ENCODE results near the gene CREB3L1. TPM values are rescaled to one million over a fixed set of nuclear protein-coding genes. Genes with fewer than 3 reads are reported as not detected.
"Not testable (repeated sequence)": the region's sequence is repeated elsewhere in the genome, so short reads cannot be mapped to it uniquely, and the experiment has no call there.

Gene CREB3L1
- total RNA-seq, 1 donor from 2014 or later: 9.8 TPM

DNA sequence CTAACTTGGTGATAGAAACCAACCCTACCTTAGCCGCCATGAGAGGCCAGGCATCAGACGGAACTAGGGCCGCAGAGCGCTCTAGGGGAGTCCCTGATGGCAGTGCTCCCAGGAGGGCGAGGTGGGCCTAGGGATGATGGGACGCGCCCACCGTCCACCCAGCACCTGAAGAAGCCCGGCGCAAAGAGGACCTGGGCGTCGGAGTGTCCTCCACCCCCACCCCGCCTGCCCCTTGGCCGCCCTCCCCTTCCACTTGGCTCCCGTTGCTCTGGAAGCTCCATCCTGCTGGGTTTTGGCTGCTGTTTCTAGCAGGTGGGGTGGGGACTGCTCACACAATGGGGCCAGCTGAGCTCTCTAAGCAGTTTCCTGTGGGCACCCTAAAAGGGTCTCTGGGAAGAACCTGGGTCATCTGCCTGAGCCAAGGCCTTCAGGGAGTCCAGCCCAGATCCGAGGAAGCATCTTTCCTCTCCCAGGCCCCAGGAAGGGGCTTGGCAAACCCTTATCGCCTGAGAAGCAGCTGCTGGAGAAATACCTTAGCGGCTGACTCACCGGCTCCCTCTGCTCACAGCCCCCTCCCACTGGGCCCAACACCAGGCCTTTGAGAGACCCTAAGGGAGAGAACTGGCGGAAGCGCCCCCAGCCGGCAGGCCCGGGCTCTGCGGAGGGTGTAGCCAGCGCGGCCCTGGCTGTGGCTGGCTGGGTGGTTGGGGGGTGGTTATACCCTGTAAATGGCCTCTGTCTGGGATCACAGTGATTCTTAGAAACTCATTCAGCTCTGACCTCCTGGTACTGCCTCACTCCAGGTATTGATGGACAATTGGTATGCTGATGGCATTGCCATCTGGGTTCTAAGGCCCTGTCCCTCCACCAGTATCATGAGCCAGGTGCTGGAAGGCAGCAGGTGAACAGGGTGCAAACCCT is 19.3 kb downstream of the CREB3L1 start:
- TF ChIP-seq, protein P1, sequence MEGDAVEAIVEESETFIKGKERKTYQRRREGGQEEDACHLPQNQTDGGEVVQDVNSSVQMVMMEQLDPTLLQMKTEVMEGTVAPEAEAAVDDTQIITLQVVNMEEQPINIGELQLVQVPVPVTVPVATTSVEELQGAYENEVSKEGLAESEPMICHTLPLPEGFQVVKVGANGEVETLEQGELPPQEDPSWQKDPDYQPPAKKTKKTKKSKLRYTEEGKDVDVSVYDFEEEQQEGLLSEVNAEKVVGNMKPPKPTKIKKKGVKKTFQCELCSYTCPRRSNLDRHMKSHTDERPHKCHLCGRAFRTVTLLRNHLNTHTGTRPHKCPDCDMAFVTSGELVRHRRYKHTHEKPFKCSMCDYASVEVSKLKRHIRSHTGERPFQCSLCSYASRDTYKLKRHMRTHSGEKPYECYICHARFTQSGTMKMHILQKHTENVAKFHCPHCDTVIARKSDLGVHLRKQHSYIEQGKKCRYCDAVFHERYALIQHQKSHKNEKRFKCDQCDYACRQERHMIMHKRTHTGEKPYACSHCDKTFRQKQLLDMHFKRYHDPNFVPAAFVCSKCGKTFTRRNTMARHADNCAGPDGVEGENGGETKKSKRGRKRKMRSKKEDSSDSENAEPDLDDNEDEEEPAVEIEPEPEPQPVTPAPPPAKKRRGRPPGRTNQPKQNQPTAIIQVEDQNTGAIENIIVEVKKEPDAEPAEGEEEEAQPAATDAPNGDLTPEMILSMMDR (conservative IDR thresholded peaks at IDR 0.05): peak; percentile 62
- Mint-ChIP-seq H3K4me3 (peak overlapping the region; percentile 88), H3K27me3 (peaks cover 3% of the 10 kb centered on the region), H3K9me3 (no peaks in the 10 kb centered on the region), H3K27ac (no peak overlapping the region), H3K4me1 (ENCODE audit: unreplicated experiment) (peaks cover 15% of the 10 kb centered on the region), H3K36me3 (no peaks in the 10 kb centered on the region)
- peak; percentile 79 for DNase-seq (ENCODE audit: extremely low spot score, unreplicated experiment)

- Mint-ChIP-seq H3K9me3 (no peaks in the 10 kb centered on the region), H3K4me3 (no peak overlapping the region), H3K36me3 (no peaks in the 10 kb centered on the region), H3K4me1 (ENCODE audit: unreplicated experiment) (peaks cover 11% of the 10 kb centered on the region), H3K27me3 (peaks cover 3% of the 10 kb centered on the region), H3K27ac (no peak overlapping the region)
- DNase-seq (ENCODE audit: extremely low spot score, unreplicated experiment): no peak
- TF ChIP-seq, protein P1 (conservative IDR thresholded peaks at IDR 0.05): no peak
Observed at GRCh38 chr11:46298699-46299433, 21.4 kb downstream of the CREB3L1 start.

DNA sequence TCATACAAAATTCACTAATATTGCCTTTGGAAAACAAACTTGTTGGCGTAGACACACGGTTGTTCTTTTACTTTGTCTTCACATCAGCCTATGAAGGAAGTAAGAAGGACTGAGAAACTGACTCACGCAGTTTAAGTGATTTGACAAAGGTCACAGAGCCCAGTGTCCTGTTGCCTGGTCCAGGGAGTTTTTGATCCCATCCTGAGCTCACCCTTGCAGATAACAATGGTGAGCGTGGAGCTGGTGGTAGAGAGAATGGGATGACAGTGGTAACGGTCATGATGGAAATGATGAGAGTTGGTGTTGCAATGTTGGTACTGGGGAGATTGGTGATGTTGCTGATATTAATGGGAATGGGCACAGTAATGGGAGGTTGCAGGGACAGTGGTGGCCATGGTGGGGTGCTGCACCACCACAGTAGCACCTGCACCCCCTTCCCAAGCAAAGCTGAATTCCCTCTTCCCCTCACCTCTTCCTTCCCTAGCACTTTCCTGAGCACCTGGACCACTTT is 22.0 kb downstream of the CREB3L1 start:
- no peaks in the 10 kb centered on the region for H3K36me3 Mint-ChIP-seq
- H3K27ac Mint-ChIP-seq: no peak overlapping the region
- TF ChIP-seq, protein P1 (conservative IDR thresholded peaks at IDR 0.05): no peak
- no peaks in the 10 kb centered on the region for H3K9me3 Mint-ChIP-seq
- no peak overlapping the region for H3K4me3 Mint-ChIP-seq
- no peak for DNase-seq (ENCODE audit: extremely low spot score, unreplicated experiment)
- H3K27me3 Mint-ChIP-seq: peaks cover 3% of the 10 kb centered on the region
- H3K4me1 Mint-ChIP-seq (ENCODE audit: unreplicated experiment): peaks cover 6% of the 10 kb centered on the region

GRCh38 chr11:46300270-46300669 is 22.8 kb downstream of the CREB3L1 start:
- Mint-ChIP-seq H3K27ac (no peak overlapping the region), H3K9me3 (no peaks in the 10 kb centered on the region), H3K36me3 (no peaks in the 10 kb centered on the region), H3K27me3 (peaks cover 3% of the 10 kb centered on the region), H3K4me3 (no peak overlapping the region), H3K4me1 (ENCODE audit: unreplicated experiment) (peaks cover 2% of the 10 kb centered on the region)
- TF ChIP-seq, protein P1 (conservative IDR thresholded peaks at IDR 0.05): no peak
- no peak for DNase-seq (ENCODE audit: extremely low spot score, unreplicated experiment)

GRCh38 chr11:46302866-46303265 is 25.4 kb downstream of the CREB3L1 start:
- DNase-seq (ENCODE audit: extremely low spot score, unreplicated experiment): no peak
- H3K27me3 Mint-ChIP-seq: no peaks in the 10 kb centered on the region
- no peaks in the 10 kb centered on the region for H3K9me3 Mint-ChIP-seq
- H3K4me3 Mint-ChIP-seq: no peak overlapping the region
- no peaks in the 10 kb centered on the region for H3K36me3 Mint-ChIP-seq
- peaks cover 8% of the 10 kb centered on the region for H3K4me1 Mint-ChIP-seq (ENCODE audit: unreplicated experiment)
- no peak overlapping the region for H3K27ac Mint-ChIP-seq
- TF ChIP-seq, protein P1 (conservative IDR thresholded peaks at IDR 0.05): no peak

DNA sequence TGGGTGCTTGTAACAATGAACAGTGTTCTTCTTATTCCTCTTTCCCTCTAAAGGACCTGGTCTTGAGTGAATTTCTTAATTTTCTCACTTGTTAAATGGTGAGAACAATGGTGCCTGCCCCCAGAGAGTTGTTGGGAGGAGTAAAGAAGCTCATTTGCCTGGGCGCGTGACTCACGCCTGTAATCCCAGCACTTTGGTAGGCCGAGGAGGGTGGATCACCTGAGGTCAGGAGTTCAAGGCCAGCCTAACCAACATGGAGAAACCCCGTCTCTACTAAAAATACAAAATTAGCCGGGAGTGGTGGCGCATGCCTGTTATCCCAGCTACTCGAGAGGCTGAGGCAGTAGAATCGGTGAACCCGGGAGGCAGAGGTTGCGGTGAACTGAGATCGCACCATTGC is 26.6 kb downstream of the CREB3L1 start:
- H3K27me3 Mint-ChIP-seq; H3K27ac Mint-ChIP-seq; DNase-seq (ENCODE audit: extremely low spot score, unreplicated experiment); H3K4me3 Mint-ChIP-seq; H3K36me3 Mint-ChIP-seq; H3K9me3 Mint-ChIP-seq: not testable (repeated sequence)
- peaks cover 13% of the 10 kb centered on the region for H3K4me1 Mint-ChIP-seq (ENCODE audit: unreplicated experiment)

All from type B pancreatic cell (in vitro differentiated cells).